ENCODE results near the gene ISG15.

- TF ChIP-seq CTCF (IDR thresholded peaks at IDR 0.05) = no peak
- no peak for TF ChIP-seq POLR2A (IDR thresholded peaks at IDR 0.05)
Measured at GRCh38 chr1:974293-974640, 39.0 kb upstream of the ISG15 start.

Measured in body of pancreas (tissue), 4 donors.